Right lobe of liver (tissue), 6 donors: Measurements from ENCODE around the gene SCAF11. TPM values are rescaled to one million over a fixed set of nuclear protein-coding genes. Genes with fewer than 3 reads are reported as not detected.

ENCODE experiments used
- ATAC-seq, 4 donors: fragments of 200-7000 bp; cut with Tn5 transposase; one replicate each; pipeline ENCODE4 v1.9.1; 2020; ENCODE audit warnings: mild to moderate bottlenecking in 4 of 4, moderate library complexity in 4 of 4
- DNase-seq, 3 donors: peaks; one replicate each; pipeline ENCODE4 v3.0.0-alpha.2; 2020
- H3K27ac ChIP-seq, 3 donors: fragments of 200-600 bp; one replicate each; pipeline ENCODE4 v1.8.0; 2022
- H3K27me3 ChIP-seq, 2 donors: fragments of 200-600 bp; one replicate each; pipeline ENCODE4 v1.8.0; 2022
- H3K36me3 ChIP-seq, 4 donors: fragments of 200-600 bp; sonication (generic) in 1 of 4; one replicate each; pipeline versions ENCODE4 v1.5.1 to v1.8.0; 2017 to 2022; ENCODE audit warnings: control low read depth in 1 of 4
- H3K4me1 ChIP-seq, 4 donors: fragments of 200-600 bp; sonication (generic) in 1 of 4; one replicate each; pipeline versions ENCODE4 v1.5.1 to v1.8.0; 2017 to 2022; ENCODE audit warnings: control low read depth in 1 of 4
- H3K4me3 ChIP-seq, 3 donors: fragments of 200-600 bp; one replicate each; pipeline ENCODE4 v1.8.0; 2022
- H3K9me3 ChIP-seq, 4 donors: fragments of 200-600 bp; sonication (generic) in 1 of 4; one replicate each; pipeline versions ENCODE4 v1.5.1 to v1.8.0; 2017 to 2022; ENCODE audit warnings: control low read depth in 1 of 4
- CTCF ChIP-seq, 4 donors: fragments of 200-600 bp in 3 of 4; fragments of 450-650 bp in 1 of 4; IDR thresholded peaks; one replicate each; pipeline versions ENCODE4 v1.5.1 to v1.8.0; 2016 to 2022; ENCODE audit warnings: antibody characterized with exemption in 4 of 4, mild to moderate bottlenecking in 2 of 4
- POLR2A ChIP-seq: fragments of 450-650 bp; IDR thresholded peaks from one replicate; pipeline ENCODE4 v1.6.1; 2017; ENCODE audit warnings: antibody characterized with exemption, mild to moderate bottlenecking
- WGBS: methylation state at CpG from one replicate; pipeline ENCODE4 v1.1.6; 2018; ENCODE audit warnings: low coverage, low lambda C conversion rate; ENCODE audit not compliant: insufficient coverage; ENCODE audit errors: missing lambda C conversion rate; 5-methylcytosine and 5-hydroxymethylcytosine counted together
- intact Hi-C, 2 donors: fragments of 100-400 bp; cut with DNase I; formaldehyde crosslinking; loops; one replicate each; pipeline versions ENCODE4 v1.11.2 to v1.14.1; 2022
- total RNA-seq, 6 experiments: library from RNA; depleted of rRNA in 2 of 6; stranded (reverse); fragments of >200 nt in 2 of 6; fragmentation: NEBNext Ultra II Directional in 3 of 6; extraction: Animal tissue kit (Norgen Biotek cat#: 25700) in 3 of 6; gene quantifications; one replicate each; pipeline versions ENCODE4 v1.1.0 to v1.2.4, GENCODE V29; 2016 to 2023
- donor health status: DM: no; HTN: yes; CAD: no.
- donor health status: DM: no; HTN: no; CAD: no.
- donor health status: DM: no; HTN: no; CAD: no.
- donor health status: DM: no; HTN: yes; CAD: no.
- donor health status: DM: no; HTN: yes; CAD: no.

SCAF11 gene
- total RNA-seq, 6 experiments from 2014 or later: 43.2 to 72.1 (median 61.4) TPM

DNA sequence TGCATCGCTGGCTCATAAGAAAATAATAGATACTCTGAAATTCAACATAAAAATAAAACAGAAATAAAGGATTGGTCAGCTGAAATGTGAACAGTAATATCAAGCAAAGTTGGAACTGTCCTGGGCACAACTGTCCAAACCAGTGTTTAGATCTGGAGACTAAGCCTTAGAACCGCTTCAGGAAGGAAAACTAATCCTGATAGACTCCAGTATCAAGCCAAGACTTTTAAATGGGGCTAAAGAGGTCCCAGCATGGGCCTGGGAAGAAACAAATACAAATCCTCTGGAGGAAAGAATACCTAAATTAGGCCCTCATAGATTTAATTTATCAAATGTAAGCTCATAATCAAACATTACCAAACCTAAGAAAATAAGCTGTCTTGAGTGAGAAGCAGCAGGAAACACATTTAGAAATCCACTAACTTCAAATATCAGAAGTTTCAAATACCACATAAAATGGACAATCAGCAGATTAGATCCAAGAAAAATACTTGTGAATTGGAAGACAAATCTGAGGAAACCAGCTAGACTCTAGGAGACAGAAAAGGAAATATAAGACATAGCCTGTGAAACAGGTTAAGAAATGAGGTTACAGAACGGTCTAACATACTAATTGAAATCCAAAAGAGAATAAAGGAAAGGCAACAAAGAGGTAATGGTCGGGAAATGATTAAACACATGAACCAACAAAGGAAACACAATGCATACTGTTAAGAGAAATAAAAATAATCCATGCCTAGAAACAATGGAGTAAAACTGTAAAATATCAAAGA lies 27.6 kb downstream of the SCAF11 start:
- no peak for TF ChIP-seq CTCF (IDR thresholded peaks at IDR 0.05)
- Histone ChIP-seq H3K4me1 (peaks cover 0 to 8% (median 0%) of the 10 kb centered on the region in 4 donors), H3K9me3 (no peaks in the 10 kb centered on the region), H3K27ac (no peak overlapping the region), H3K27me3 (no peaks in the 10 kb centered on the region), H3K4me3 (no peak overlapping the region), H3K36me3 (peaks cover 0 to 12% (median under 1%) of the 10 kb centered on the region in 4 donors)
- DNase-seq (no peak), ATAC-seq (no peak)
- intact Hi-C loops: no loop called here
- WGBS: 85% methylated on average over 4 of the region's 4 CpGs

DNA sequence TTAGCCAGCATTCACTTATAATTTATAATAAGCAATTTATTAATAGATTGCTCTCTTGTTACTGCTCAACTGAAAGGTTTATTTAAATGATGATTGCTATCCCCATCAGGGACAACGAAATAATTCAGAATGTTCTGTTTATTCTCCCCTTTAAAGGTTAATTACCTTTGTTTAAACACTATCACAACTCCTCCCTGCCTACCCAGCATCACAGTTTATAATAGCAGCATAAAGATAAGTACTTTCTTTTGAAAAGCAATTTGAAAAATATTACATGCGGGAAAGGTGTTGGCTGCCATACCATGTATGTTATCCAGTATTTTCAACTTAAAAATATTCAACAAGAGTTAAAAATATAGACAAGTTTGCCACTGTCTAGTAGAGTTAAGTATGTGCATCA lies 30.6 kb downstream of the SCAF11 start:
- Histone ChIP-seq H3K27me3 (no peaks in the 10 kb centered on the region), H3K9me3 (no peaks in the 10 kb centered on the region), H3K4me1 (no peaks in the 10 kb centered on the region), H3K36me3 (peaks cover 0 to 12% (median under 1%) of the 10 kb centered on the region in 4 donors), H3K27ac (no peak overlapping the region), H3K4me3 (no peak overlapping the region)
- WGBS: 83% methylated on average over 2 of the region's 2 CpGs
- TF ChIP-seq POLR2A (no peak), CTCF (IDR thresholded peaks at IDR 0.05) (no peak)
- ATAC-seq: no peak
- no peak for DNase-seq
- intact Hi-C loops: no loop called here

DNA sequence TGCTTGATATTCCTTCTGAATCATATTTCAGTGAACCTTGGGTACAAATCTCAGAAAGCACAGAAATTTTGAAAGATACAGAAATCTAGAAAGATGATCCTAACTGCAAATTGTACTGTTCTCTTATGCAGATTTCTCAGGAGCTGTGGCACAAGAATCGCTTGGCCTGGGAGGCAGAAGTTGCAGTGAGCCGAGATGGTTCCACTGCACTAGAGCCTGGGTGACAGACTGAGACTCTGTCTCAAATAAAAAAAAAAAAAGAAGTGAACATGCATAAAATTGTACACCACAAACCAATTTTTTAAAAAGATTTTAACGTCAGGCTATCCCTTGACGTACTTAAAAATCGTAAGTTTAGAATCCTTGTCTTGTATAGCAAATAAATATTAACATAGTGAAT lies 31.3 kb downstream of the SCAF11 start:
- ATAC-seq: no peak
- intact Hi-C loops: no loop called here

DNA sequence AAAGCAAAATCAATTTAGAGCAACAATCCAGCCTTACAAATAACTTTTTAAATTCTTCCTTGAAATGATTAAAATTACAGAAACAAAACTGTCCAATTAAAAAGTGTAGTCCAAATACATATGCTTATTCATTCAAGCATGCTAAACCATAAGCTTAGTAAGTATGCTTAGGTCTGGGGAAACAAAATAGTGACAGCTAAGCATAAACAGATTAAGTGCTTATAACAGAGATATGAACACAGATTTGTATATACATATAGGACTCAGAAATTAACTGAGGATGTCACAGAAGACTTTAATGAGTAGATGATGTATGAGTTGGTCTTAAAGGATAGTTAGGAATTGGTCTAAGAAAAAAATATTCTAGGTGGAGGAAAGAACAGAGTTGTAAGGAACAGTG lies 41.8 kb downstream of the SCAF11 start:
- DNase-seq: no peak
- H3K27ac ChIP-seq: no peak overlapping the region
- H3K36me3 ChIP-seq: peaks cover 0 to 29% (median 9%) of the 10 kb centered on the region in 4 donors
- H3K4me3 ChIP-seq: no peak overlapping the region
- H3K27me3 ChIP-seq: no peaks in the 10 kb centered on the region
- H3K9me3 ChIP-seq: no peaks in the 10 kb centered on the region
- H3K4me1 ChIP-seq: no peaks in the 10 kb centered on the region
- TF ChIP-seq CTCF (IDR thresholded peaks at IDR 0.05): no peak
- TF ChIP-seq POLR2A: no peak
- no peak for ATAC-seq
- intact Hi-C loops: no loop called here

More for the DNA sequence above, 31.3 kb downstream of the SCAF11 start:
- no peaks in the 10 kb centered on the region for H3K9me3 ChIP-seq
- no peak overlapping the region for H3K4me3 ChIP-seq
- H3K36me3 ChIP-seq: peaks cover 0 to 12% (median under 1%) of the 10 kb centered on the region in 4 donors
- H3K27me3 ChIP-seq: no peaks in the 10 kb centered on the region
- 98% methylated on average over 5 of the region's 5 CpGs for WGBS
- TF ChIP-seq POLR2A (no peak), CTCF (IDR thresholded peaks at IDR 0.05) (no peak)
- H3K27ac ChIP-seq: no peak overlapping the region
- H3K4me1 ChIP-seq: no peaks in the 10 kb centered on the region
- no peak for DNase-seq
